Prostate gland (tissue), 2 donors: ENCODE measurements around the gene PAAF1. TPM values are rescaled to one million over a fixed set of nuclear protein-coding genes. Genes with fewer than 3 reads are reported as not detected.
"Not testable (repeated sequence)": the region's sequence is repeated elsewhere in the genome, so short reads cannot be mapped to it uniquely, and the experiment has no call there.

ENCODE experiments used
- DNase-seq: peaks from one replicate; pipeline ENCODE4 v3.0.0-alpha.2; 2019; ENCODE audit warnings: low spot score
- H3K27ac ChIP-seq, 2 donors: fragments of 200-600 bp; sonication (generic); 2 replicates each; pipeline ENCODE4 v1.5.1; 2017 to 2019
- H3K27me3 ChIP-seq: fragments of 200-600 bp; sonication (generic); replicated peaks from 2 replicates; pipeline ENCODE4 v1.5.1; 2019; ENCODE audit not compliant: insufficient read depth
- H3K36me3 ChIP-seq, 2 donors: fragments of 200-600 bp; sonication (generic); 1 replicate in 1 of 2; 2 replicates in 1 of 2; pipeline versions ENCODE4 v1.5.1 to v1.8.1; 2017 to 2019
- H3K4me1 ChIP-seq: fragments of 200-600 bp; sonication (generic); replicated peaks from 2 replicates; pipeline ENCODE4 v1.5.1; 2019
- H3K4me3 ChIP-seq, 2 donors: fragments of 200-600 bp; sonication (generic); 2 replicates each; pipeline ENCODE4 v1.5.1; 2017 to 2019
- H3K9me3 ChIP-seq: fragments of 200-600 bp; sonication (generic); 2 replicates; pipeline ENCODE4 v1.5.1; 2017
- POLR2A ChIP-seq: fragments of 450-650 bp; IDR thresholded peaks from one replicate; pipeline ENCODE4 v1.6.1; 2016; ENCODE audit warnings: antibody characterized with exemption, mild to moderate bottlenecking
- POLR2AphosphoS5 ChIP-seq: sonication (generic); formaldehyde crosslinking; IDR thresholded peaks from one replicate; pipeline ENCODE4 v1.6.1; 2017; ENCODE audit warnings: antibody characterized with exemption
- WGBS: methylation state at CpG from one replicate; pipeline ENCODE4 v1.1.5; 2018; 5-methylcytosine and 5-hydroxymethylcytosine counted together
- intact Hi-C: fragments of 100-400 bp; cut with DNase I; formaldehyde crosslinking; loops from one replicate; pipeline ENCODE4 v1.14.2; 2022
- total RNA-seq, 2 donors: library from RNA; depleted of rRNA; stranded (reverse); fragments of >200 nt; gene quantifications; one replicate each; pipeline ENCODE4 v1.1.0, GENCODE V29; 2016
- TF ChIP-seq, protein P1 (sequence below), 4 experiments: fragments of 200-600 bp in 2 of 4; fragments of 450-650 bp in 2 of 4; sonication (generic) in 2 of 4; IDR thresholded peaks; 1 replicate in 3 of 4; 2 replicates in 1 of 4; pipeline ENCODE4 v1.5.1; 2016 to 2019; ENCODE audit warnings: antibody characterized with exemption in 4 of 4, mild to moderate bottlenecking in 2 of 4, moderate library complexity in 2 of 4

PAAF1 gene
- total RNA-seq, 2 donors from 2014 or later, result 15.6 to 28.3 TPM

DNA sequence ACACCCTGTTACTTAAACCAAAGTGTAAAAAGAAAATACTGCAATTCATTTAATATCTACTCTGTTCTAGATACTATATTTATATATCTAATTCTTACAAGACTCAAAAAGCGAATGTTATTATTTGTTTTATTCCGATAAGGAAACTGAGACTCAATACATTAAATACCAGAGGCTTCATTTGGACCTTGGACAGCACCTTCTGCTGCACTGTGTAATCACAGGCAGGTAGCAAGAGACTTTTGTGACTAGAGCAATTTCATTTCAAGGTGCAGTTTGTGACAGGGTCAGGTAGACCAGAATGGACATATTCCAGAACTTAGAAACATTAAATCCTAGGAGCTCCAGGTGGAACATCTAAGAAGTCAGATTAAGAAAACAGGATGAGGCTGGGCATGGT is 52.6 kb downstream of the PAAF1 start:
- Histone ChIP-seq H3K9me3 (no peaks in the 10 kb centered on the region), H3K27ac (no peak overlapping the region), H3K4me3 (no peak overlapping the region), H3K27me3 (no peaks in the 10 kb centered on the region), H3K36me3 (peaks cover 0 to 6% of the 10 kb centered on the region in 2 donors), H3K4me1 (no peaks in the 10 kb centered on the region)
- DNase-seq, result no peak
- WGBS, result 95% methylated on average over 2 of the region's 2 CpGs
- TF ChIP-seq, protein P1, sequence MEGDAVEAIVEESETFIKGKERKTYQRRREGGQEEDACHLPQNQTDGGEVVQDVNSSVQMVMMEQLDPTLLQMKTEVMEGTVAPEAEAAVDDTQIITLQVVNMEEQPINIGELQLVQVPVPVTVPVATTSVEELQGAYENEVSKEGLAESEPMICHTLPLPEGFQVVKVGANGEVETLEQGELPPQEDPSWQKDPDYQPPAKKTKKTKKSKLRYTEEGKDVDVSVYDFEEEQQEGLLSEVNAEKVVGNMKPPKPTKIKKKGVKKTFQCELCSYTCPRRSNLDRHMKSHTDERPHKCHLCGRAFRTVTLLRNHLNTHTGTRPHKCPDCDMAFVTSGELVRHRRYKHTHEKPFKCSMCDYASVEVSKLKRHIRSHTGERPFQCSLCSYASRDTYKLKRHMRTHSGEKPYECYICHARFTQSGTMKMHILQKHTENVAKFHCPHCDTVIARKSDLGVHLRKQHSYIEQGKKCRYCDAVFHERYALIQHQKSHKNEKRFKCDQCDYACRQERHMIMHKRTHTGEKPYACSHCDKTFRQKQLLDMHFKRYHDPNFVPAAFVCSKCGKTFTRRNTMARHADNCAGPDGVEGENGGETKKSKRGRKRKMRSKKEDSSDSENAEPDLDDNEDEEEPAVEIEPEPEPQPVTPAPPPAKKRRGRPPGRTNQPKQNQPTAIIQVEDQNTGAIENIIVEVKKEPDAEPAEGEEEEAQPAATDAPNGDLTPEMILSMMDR (IDR thresholded peaks at IDR 0.05), result no peak
- TF ChIP-seq POLR2AphosphoS5 (no peak), POLR2A (no peak)
- intact Hi-C loops, result no loop called here

DNA sequence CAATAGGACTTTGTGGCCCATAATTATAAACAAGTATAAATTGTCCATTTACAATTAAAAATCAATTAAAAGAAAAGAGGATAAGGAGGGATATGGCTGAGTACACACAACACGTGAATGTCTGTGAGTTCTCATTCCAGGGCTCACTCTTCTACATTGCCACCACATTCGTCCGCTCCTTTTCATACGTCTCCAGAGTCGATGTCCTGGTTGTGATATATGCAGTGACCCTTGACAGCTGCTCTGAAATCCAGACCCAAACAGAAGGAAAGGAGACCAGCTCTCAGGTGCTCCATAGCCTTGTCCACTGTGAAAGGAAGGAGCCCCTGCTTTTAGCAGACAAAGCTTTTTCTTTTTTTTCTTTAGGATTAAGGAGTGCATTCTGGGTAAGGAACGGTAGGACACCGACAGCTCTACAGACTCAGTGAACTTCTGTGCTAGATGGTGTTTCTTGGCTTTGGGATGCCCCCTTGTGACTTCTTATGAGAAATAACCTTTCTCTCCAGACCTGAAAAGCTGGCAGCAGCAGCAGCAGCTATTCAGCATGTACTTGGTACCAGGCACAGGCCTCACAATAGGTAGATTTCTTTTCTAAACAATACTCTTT is 54.3 kb downstream of the PAAF1 start:
- intact Hi-C loops, result no loop called here
- Histone ChIP-seq H3K9me3 (no peaks in the 10 kb centered on the region), H3K27me3 (no peaks in the 10 kb centered on the region), H3K4me3 (no peak overlapping the region), H3K36me3 (peaks cover 0 to 6% of the 10 kb centered on the region in 2 donors), H3K27ac (no peak overlapping the region), H3K4me1 (no peaks in the 10 kb centered on the region)
- no peak for DNase-seq
- TF ChIP-seq, protein P1 (IDR thresholded peaks at IDR 0.05), result peak in 2 of 4 experiments; percentile 27 to 38
- no peak for TF ChIP-seq POLR2A
- no peak for TF ChIP-seq POLR2AphosphoS5
- 66% methylated on average over 7 of the region's 7 CpGs for WGBS

DNA sequence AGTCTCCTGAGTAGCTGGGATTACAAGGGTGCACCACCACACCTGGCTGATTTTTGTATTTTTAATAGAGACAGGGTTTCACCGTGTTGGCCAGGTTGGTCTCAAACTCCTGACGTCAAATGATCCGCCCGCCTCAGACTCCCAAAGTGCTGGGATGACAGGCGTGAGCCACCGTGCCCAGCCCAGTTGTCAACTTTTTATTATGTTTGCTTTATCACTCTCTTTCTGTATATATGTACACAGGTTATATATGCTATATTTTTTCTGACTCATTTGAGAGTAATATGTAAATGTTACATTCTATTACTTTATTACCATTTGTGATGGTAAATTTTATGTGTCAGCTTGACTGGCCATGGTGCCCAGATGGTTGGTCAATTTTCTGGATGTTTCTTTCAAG is 55.2 kb downstream of the PAAF1 start:
- no peak for DNase-seq
- WGBS, result 79% methylated on average over 6 of the region's 6 CpGs
- Histone ChIP-seq H3K36me3 (peaks cover 0 to 6% of the 10 kb centered on the region in 2 donors), H3K9me3 (no peaks in the 10 kb centered on the region), H3K4me1 (no peaks in the 10 kb centered on the region), H3K4me3 (no peak overlapping the region), H3K27ac (no peak overlapping the region), H3K27me3 (no peaks in the 10 kb centered on the region)
- intact Hi-C loops, result no loop called here
- TF ChIP-seq POLR2A, result no peak
- TF ChIP-seq, protein P1 (IDR thresholded peaks at IDR 0.05), result no peak
- TF ChIP-seq POLR2AphosphoS5, result no peak

DNA sequence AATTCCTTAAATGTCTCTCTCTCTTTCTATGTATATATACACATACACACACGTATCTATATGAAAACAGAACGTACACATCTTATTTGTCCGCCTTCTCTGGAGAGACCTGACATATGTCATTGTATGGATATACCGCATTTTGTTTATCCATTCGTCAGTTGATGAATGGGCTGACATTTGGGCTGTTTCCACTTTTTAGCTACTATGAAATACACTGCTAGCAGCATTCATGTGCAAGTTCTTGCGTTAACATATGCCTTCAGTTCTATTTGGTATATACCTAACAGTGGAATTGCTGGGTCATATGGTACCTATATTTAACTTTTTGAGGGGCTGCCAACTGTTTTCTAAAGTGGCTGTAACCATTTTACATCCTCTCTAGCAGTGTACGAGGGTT is 56.0 kb downstream of the PAAF1 start:
- DNase-seq, result no peak
- Histone ChIP-seq H3K27me3 (no peaks in the 10 kb centered on the region), H3K9me3 (no peaks in the 10 kb centered on the region), H3K4me1 (no peaks in the 10 kb centered on the region), H3K4me3 (no peak overlapping the region), H3K27ac (no peak overlapping the region), H3K36me3 (peaks cover 0 to 2% of the 10 kb centered on the region in 2 donors)
- TF ChIP-seq POLR2AphosphoS5 (no peak), POLR2A (no peak)
- TF ChIP-seq, protein P1 (IDR thresholded peaks at IDR 0.05), result no peak
- 93% methylated on average over 7 of the region's 7 CpGs for WGBS
- intact Hi-C loops, result no loop called here

DNA sequence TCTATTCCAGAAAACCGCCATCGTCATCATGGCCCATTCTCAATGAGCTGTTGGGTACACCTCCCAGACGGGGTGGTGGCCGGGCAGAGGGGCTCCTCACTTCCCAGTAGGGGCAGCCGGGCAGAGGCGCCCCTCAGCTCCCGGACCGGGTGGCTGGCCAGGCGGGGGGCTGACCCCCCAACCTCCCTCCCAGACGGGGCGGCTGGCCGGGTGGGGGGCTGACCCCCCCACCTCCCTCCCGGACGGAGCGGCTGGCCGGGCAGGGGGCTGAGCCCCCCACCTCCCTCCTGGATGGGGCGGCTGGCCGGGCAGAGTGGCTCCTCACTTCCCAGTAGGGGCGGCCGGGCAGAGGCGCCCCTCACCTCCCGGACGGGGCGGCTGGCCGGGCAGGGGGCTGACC is 59.2 kb downstream of the PAAF1 start:
- intact Hi-C loops, DNase-seq, H3K36me3 ChIP-seq, H3K27ac ChIP-seq, H3K9me3 ChIP-seq, H3K27me3 ChIP-seq, H3K4me1 ChIP-seq, H3K4me3 ChIP-seq: not testable (repeated sequence)
- WGBS, result 90% methylated on average over 2 of the region's 25 CpGs
